ENCODE data around the gene TANGO6.
"Not testable (repeated sequence)": the region's sequence is repeated elsewhere in the genome, so short reads cannot be mapped to it uniquely, and the experiment has no call there.

The TANGO6 gene

GRCh38 chr16:69116906-69117305 is 273.6 kb downstream of the TANGO6 start:
- no peak for DNase-seq (ENCODE audit: low read depth, low spot score)

GRCh38 chr16:69118468-69118867 is 275.1 kb downstream of the TANGO6 start:
- no peak for DNase-seq (ENCODE audit: low read depth, low spot score)

- no peak for DNase-seq (ENCODE audit: low read depth, low spot score)
Observed at GRCh38 chr16:69118994-69119393, 275.7 kb downstream of the TANGO6 start.

- DNase-seq (ENCODE audit: low read depth, low spot score), result no peak
Observed at GRCh38 chr16:69119536-69119935, 276.2 kb downstream of the TANGO6 start.

GRCh38 chr16:69120096-69120664 is 276.8 kb downstream of the TANGO6 start:
- DNase-seq (ENCODE audit: low read depth, low spot score), result no peak

GRCh38 chr16:69123910-69124309 is 280.6 kb downstream of the TANGO6 start:
- peak; percentile 31 for DNase-seq (ENCODE audit: low read depth, low spot score)

- not testable (repeated sequence) for DNase-seq (ENCODE audit: low read depth, low spot score)
Observed at GRCh38 chr16:69124406-69124805, 281.1 kb downstream of the TANGO6 start.

- not testable (repeated sequence) for DNase-seq (ENCODE audit: low read depth, low spot score)
Observed at GRCh38 chr16:69124961-69125360, 281.6 kb downstream of the TANGO6 start.

GRCh38 chr16:69126221-69126620 is 282.9 kb downstream of the TANGO6 start:
- no peak for DNase-seq (ENCODE audit: low read depth, low spot score)

GRCh38 chr16:69126801-69127200 is 283.5 kb downstream of the TANGO6 start:
- not testable (repeated sequence) for DNase-seq (ENCODE audit: low read depth, low spot score)

- no peak for DNase-seq (ENCODE audit: low read depth, low spot score)
Observed at GRCh38 chr16:69127966-69128510, 284.7 kb downstream of the TANGO6 start.

- DNase-seq (ENCODE audit: low read depth, low spot score), result no peak
Observed at GRCh38 chr16:69130461-69130860, 287.1 kb downstream of the TANGO6 start.

- DNase-seq (ENCODE audit: low read depth, low spot score), result no peak
Observed at GRCh38 chr16:69131167-69131838, 288.0 kb downstream of the TANGO6 start.

GRCh38 chr16:69131839-69132423 is 288.6 kb downstream of the TANGO6 start:
- DNase-seq (ENCODE audit: low read depth, low spot score), result peak; percentile 46

GRCh38 chr16:69132424-69133252 is 289.3 kb downstream of the TANGO6 start, which contains the start of the genes CHTF8 and UTP4:
Gene CHTF8 (minus strand): TSS chr16:69132588. CDS start chr16:69121458, 11,130 bp downstream.
Gene UTP4 (plus strand): TSS chr16:69132649. CDS start chr16:69133460, 811 bp downstream.
- DNase-seq (ENCODE audit: low read depth, low spot score), result peak; percentile 68

- DNase-seq (ENCODE audit: low read depth, low spot score), result no peak
Observed at GRCh38 chr16:69133373-69133954, 290.1 kb downstream of the TANGO6 start.

Measured in activated naive CD8-positive, alpha-beta T cell treated with anti-CD3 and anti-CD28 coated beads, Interleukin-2, amount 50 U/mL, for 16 hours (primary cell).